ENCODE data around the gene VSIG2.

The VSIG2 gene

GRCh38 chr11:124757320-124757719 is 5.3 kb upstream of the VSIG2 start:
- 55% methylated on average over 3 of the region's 3 CpGs for WGBS
- no peak overlapping the region for H3K9ac ChIP-seq (ENCODE audit: low read length)

GRCh38 chr11:124756753-124757227 is 4.7 kb upstream of the VSIG2 start:
- no peak overlapping the region for H4K91ac ChIP-seq (ENCODE audit: low read length)
- no peak overlapping the region for H2BK120ac ChIP-seq (ENCODE audit: low read depth, low read length)
- no peak overlapping the region for H3K9ac ChIP-seq (ENCODE audit: low read length)
- no peak overlapping the region for H2AFZ ChIP-seq (ENCODE audit: low read depth, low read length)
- no peaks in the 10 kb centered on the region for H3K36me3 ChIP-seq (ENCODE audit: control insufficient read depth in 1 of 2, insufficient read depth in 2 of 2, low read depth in 1 of 2, low read length in 2 of 2)
- H3K18ac ChIP-seq (ENCODE audit: low read depth in 1 of 2, low read length in 2 of 2) = no peak overlapping the region
- no peak overlapping the region for H3K4ac ChIP-seq (ENCODE audit: low read depth in 1 of 2, low read length in 2 of 2)
- no peaks in the 10 kb centered on the region for H3K9me3 ChIP-seq (ENCODE audit: control insufficient read depth, low read length)
- H3K27ac ChIP-seq (ENCODE audit: low read length, poor library complexity, severe bottlenecking) = no peak overlapping the region
- H2BK12ac ChIP-seq (ENCODE audit: low read length in 2 of 2) = no peak overlapping the region
- H3K27me3 ChIP-seq (ENCODE audit: control insufficient read depth in 1 of 2, insufficient read depth in 1 of 2, low read length in 2 of 2) = peaks cover 69 to 95% of the 10 kb centered on the region in 2 experiments
- no peak overlapping the region for H3K4me2 ChIP-seq (ENCODE audit: low read length, poor library complexity, severe bottlenecking)
- H2BK5ac ChIP-seq (ENCODE audit: low read depth, low read length, poor library complexity, severe bottlenecking) = no peak overlapping the region
- WGBS = 23% methylated on average over 6 of the region's 6 CpGs
- DNase-seq = no peak
- H2AK5ac ChIP-seq (ENCODE audit: low read length, severe bottlenecking) = no peak overlapping the region
- H3K79me1 ChIP-seq (replicated peaks; ENCODE audit: low read length, poor library complexity, severe bottlenecking) = no peaks in the 10 kb centered on the region
- no peak overlapping the region for H3K14ac ChIP-seq (ENCODE audit: low read length in 2 of 2)
- peaks cover 37% of the 10 kb centered on the region for H3K4me1 ChIP-seq (ENCODE audit: control insufficient read depth, insufficient read depth, low read depth, low read length)
- H2BK15ac ChIP-seq (ENCODE audit: low read depth, poor library complexity, severe bottlenecking) = no peak overlapping the region
- H4K8ac ChIP-seq (ENCODE audit: low read length) = no peak overlapping the region
- no peak overlapping the region for H3K4me3 ChIP-seq (ENCODE audit: insufficient read depth in 1 of 2, low read depth in 1 of 2, low read length in 2 of 2)
- H3K23ac ChIP-seq (ENCODE audit: low read length in 2 of 2) = no peak overlapping the region

More at GRCh38 chr11:124757320-124757719, 5.3 kb upstream of the VSIG2 start:
- Histone ChIP-seq H4K91ac (ENCODE audit: low read length) (no peak overlapping the region), H2AK5ac (ENCODE audit: low read length, severe bottlenecking) (no peak overlapping the region), H3K36me3 (ENCODE audit: control insufficient read depth in 1 of 2, insufficient read depth in 2 of 2, low read depth in 1 of 2, low read length in 2 of 2) (no peaks in the 10 kb centered on the region), H2BK5ac (ENCODE audit: low read depth, low read length, poor library complexity, severe bottlenecking) (no peak overlapping the region), H3K27ac (ENCODE audit: low read length, poor library complexity, severe bottlenecking) (no peak overlapping the region), H2BK12ac (ENCODE audit: low read length in 2 of 2) (no peak overlapping the region), H3K9me3 (ENCODE audit: control insufficient read depth, low read length) (no peaks in the 10 kb centered on the region), H2BK120ac (ENCODE audit: low read depth, low read length) (no peak overlapping the region), H3K4ac (ENCODE audit: low read depth in 1 of 2, low read length in 2 of 2) (no peak overlapping the region), H2BK15ac (ENCODE audit: low read depth, poor library complexity, severe bottlenecking) (no peak overlapping the region), H3K4me3 (ENCODE audit: insufficient read depth in 1 of 2, low read depth in 1 of 2, low read length in 2 of 2) (no peak overlapping the region), H3K4me1 (ENCODE audit: control insufficient read depth, insufficient read depth, low read depth, low read length) (peaks cover 39% of the 10 kb centered on the region), H2AFZ (ENCODE audit: low read depth, low read length) (no peak overlapping the region), H4K8ac (ENCODE audit: low read length) (no peak overlapping the region), H3K14ac (ENCODE audit: low read length in 2 of 2) (no peak overlapping the region), H3K27me3 (ENCODE audit: control insufficient read depth in 1 of 2, insufficient read depth in 1 of 2, low read length in 2 of 2) (peaks cover 67 to 94% of the 10 kb centered on the region in 2 experiments), H3K23ac (ENCODE audit: low read length in 2 of 2) (no peak overlapping the region), H3K4me2 (ENCODE audit: low read length, poor library complexity, severe bottlenecking) (no peak overlapping the region), H3K18ac (ENCODE audit: low read depth in 1 of 2, low read length in 2 of 2) (no peak overlapping the region), H3K79me1 (replicated peaks; ENCODE audit: low read length, poor library complexity, severe bottlenecking) (no peaks in the 10 kb centered on the region)
- DNase-seq = no peak

GRCh38 chr11:124756033-124756752 is 4.1 kb upstream of the VSIG2 start:
- H3K36me3 ChIP-seq (ENCODE audit: control insufficient read depth in 1 of 2, insufficient read depth in 2 of 2, low read depth in 1 of 2, low read length in 2 of 2) = no peaks in the 10 kb centered on the region
- H3K9ac ChIP-seq (ENCODE audit: low read length) = no peak overlapping the region
- DNase-seq = no peak
- H3K4ac ChIP-seq (ENCODE audit: low read depth in 1 of 2, low read length in 2 of 2) = no peak overlapping the region
- H3K4me2 ChIP-seq (ENCODE audit: low read length, poor library complexity, severe bottlenecking) = no peak overlapping the region
- no peak overlapping the region for H3K18ac ChIP-seq (ENCODE audit: low read depth in 1 of 2, low read length in 2 of 2)
- no peak overlapping the region for H3K23ac ChIP-seq (ENCODE audit: low read length in 2 of 2)
- H3K9me3 ChIP-seq (ENCODE audit: control insufficient read depth, low read length) = no peaks in the 10 kb centered on the region
- H2BK15ac ChIP-seq (ENCODE audit: low read depth, poor library complexity, severe bottlenecking) = no peak overlapping the region
- no peak overlapping the region for H3K4me3 ChIP-seq (ENCODE audit: insufficient read depth in 1 of 2, low read depth in 1 of 2, low read length in 2 of 2)
- 39% methylated on average over 8 of the region's 9 CpGs for WGBS
- H3K4me1 ChIP-seq (ENCODE audit: control insufficient read depth, insufficient read depth, low read depth, low read length) = peaks cover 36% of the 10 kb centered on the region
- H4K8ac ChIP-seq (ENCODE audit: low read length) = no peak overlapping the region
- no peaks in the 10 kb centered on the region for H3K79me1 ChIP-seq (replicated peaks; ENCODE audit: low read length, poor library complexity, severe bottlenecking)
- H2BK12ac ChIP-seq (ENCODE audit: low read length in 2 of 2) = no peak overlapping the region
- H2AK5ac ChIP-seq (ENCODE audit: low read length, severe bottlenecking) = no peak overlapping the region
- no peak overlapping the region for H2BK5ac ChIP-seq (ENCODE audit: low read depth, low read length, poor library complexity, severe bottlenecking)
- H3K27ac ChIP-seq (ENCODE audit: low read length, poor library complexity, severe bottlenecking) = no peak overlapping the region
- peaks cover 69 to 95% of the 10 kb centered on the region in 2 experiments for H3K27me3 ChIP-seq (ENCODE audit: control insufficient read depth in 1 of 2, insufficient read depth in 1 of 2, low read length in 2 of 2)
- no peak overlapping the region for H2AFZ ChIP-seq (ENCODE audit: low read depth, low read length)
- no peak overlapping the region for H3K14ac ChIP-seq (ENCODE audit: low read length in 2 of 2)
- H2BK120ac ChIP-seq (ENCODE audit: low read depth, low read length) = no peak overlapping the region
- H4K91ac ChIP-seq (ENCODE audit: low read length) = no peak overlapping the region

GRCh38 chr11:124754710-124755109 is 2.7 kb upstream of the VSIG2 start:
- Histone ChIP-seq H2BK5ac (ENCODE audit: low read depth, low read length, poor library complexity, severe bottlenecking) (no peak overlapping the region), H3K4me3 (ENCODE audit: insufficient read depth in 1 of 2, low read depth in 1 of 2, low read length in 2 of 2) (no peak overlapping the region), H3K9ac (ENCODE audit: low read length) (no peak overlapping the region), H3K9me3 (ENCODE audit: control insufficient read depth, low read length) (no peaks in the 10 kb centered on the region), H3K4ac (ENCODE audit: low read depth in 1 of 2, low read length in 2 of 2) (no peak overlapping the region), H2AFZ (ENCODE audit: low read depth, low read length) (no peak overlapping the region), H2BK120ac (ENCODE audit: low read depth, low read length) (no peak overlapping the region), H3K36me3 (ENCODE audit: control insufficient read depth in 1 of 2, insufficient read depth in 2 of 2, low read depth in 1 of 2, low read length in 2 of 2) (no peaks in the 10 kb centered on the region), H2BK15ac (ENCODE audit: low read depth, poor library complexity, severe bottlenecking) (no peak overlapping the region), H4K8ac (ENCODE audit: low read length) (no peak overlapping the region), H3K4me2 (ENCODE audit: low read length, poor library complexity, severe bottlenecking) (no peak overlapping the region), H3K23ac (ENCODE audit: low read length in 2 of 2) (no peak overlapping the region), H3K18ac (ENCODE audit: low read depth in 1 of 2, low read length in 2 of 2) (no peak overlapping the region), H3K4me1 (ENCODE audit: control insufficient read depth, insufficient read depth, low read depth, low read length) (peaks cover 25% of the 10 kb centered on the region), H2BK12ac (ENCODE audit: low read length in 2 of 2) (no peak overlapping the region), H3K14ac (ENCODE audit: low read length in 2 of 2) (no peak overlapping the region), H3K27me3 (ENCODE audit: control insufficient read depth in 1 of 2, insufficient read depth in 1 of 2, low read length in 2 of 2) (peaks cover 63 to 95% of the 10 kb centered on the region in 2 experiments), H2AK5ac (ENCODE audit: low read length, severe bottlenecking) (no peak overlapping the region), H4K91ac (ENCODE audit: low read length) (no peak overlapping the region), H3K27ac (ENCODE audit: low read length, poor library complexity, severe bottlenecking) (no peak overlapping the region), H3K79me1 (replicated peaks; ENCODE audit: low read length, poor library complexity, severe bottlenecking) (no peaks in the 10 kb centered on the region)
- DNase-seq = no peak
- 60% methylated on average over 5 of the region's 6 CpGs for WGBS
